ENCODE results near the gene MS4A13.
"Not testable (repeated sequence)": the region's sequence is repeated elsewhere in the genome, so short reads cannot be mapped to it uniquely, and the experiment has no call there.

The MS4A13 gene, protein sequence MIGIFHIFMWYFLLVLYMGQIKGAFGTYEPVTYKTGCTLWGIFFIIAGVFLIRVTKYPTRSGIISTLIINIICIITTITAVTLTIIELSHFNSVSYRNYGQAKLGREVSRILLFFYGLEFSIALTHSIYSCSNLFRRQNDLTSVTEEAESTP

DNA sequence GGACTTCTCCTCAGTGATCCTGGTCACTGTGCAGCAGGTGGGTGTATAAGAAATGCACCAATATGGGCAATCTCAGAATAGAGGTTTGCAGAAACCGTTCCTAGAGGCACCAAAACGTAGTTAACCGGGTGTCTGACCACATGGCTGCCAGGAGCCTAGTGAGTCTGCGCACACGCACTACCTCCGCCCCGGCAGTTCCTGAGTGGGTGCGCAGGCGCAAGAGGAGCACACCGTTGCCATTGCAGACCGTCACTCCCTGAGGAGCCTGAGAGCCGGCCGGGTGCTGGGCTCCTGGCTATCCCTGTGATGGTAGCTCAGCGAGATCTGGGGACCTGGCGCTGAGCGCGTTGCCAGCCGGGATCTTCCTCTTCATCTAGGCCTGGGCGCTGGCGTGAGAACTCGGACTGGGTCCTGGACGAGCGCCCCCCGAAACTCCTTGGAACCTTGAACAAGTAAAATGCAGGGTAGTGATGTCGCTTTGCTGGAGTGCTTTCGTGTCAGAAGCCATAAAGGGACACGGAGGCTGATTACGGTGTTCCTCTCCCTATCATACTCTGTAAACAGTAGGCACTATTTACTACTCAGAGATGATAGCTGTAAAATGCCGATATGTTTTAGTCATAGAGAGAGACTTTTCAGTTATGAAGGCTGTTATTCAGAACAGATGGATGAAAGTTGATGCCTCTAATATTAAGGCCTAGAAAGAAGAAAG is at the start of gene MS4A13:
Gene MS4A13 (plus strand): TSS at position 249 of the 712 bp plus-strand sequence. CDS start 2,692 bp downstream, outside the sequence.
- DNase-seq = no peak

DNA sequence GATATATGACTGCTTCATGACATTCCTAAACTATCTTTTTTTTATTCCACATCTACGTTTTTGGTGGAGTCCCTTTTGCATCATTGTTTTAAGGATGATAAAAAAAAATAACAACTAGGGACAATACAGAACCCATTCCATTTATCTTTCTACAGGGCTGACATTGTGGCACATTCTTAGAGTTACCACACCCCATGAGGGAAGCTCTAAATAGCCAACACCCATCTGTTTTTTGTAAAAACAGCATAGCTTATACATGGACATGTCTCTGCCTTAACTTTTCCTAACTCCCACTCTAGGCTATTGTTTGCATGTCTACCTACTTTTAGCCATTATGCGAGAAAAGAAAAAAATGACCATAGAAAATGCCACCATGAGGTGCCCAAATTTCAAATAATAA is 46.4 kb upstream of the MS4A13 start:
- DNase-seq = no peak

DNA sequence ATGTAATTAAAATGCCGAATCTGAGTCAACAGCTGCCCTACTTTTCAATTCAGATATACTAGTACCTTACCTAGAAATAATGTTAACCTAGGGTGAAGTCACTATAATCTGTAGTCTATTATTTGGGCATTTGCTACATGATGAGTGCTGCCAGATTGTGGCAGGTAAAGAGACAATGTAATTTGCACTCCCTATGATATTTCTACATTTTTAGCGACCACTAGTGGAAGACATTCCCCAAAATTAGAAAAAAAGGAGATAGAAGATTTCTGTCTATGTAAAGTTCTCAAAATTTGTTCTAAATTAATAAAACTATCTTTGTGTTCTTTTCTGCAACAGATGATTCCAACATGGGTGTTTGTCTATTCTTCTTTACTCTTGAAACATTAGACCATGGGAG is 45.5 kb upstream of the MS4A13 start:
- no peak for DNase-seq

DNA sequence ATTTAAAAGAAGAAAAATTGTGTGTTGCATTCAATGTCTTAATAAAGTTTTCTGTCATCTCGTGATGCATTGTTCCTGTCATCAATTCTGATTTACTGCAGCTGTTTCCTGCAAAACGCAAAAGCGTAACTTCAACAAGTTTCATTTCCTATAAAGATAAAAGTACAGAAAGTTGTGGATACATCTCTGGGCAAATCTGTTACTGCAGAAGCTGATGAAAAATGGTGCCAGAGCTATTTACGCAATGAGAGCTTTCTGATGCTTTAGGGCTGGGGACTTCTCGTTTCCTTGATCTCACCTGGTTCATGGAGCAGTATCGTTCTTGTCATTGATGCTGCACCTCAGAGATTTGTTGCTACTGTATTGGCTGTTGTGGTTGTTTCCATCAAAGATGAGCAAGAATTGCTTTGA is 38.2 kb upstream of the MS4A13 start:
- no peak for DNase-seq

DNA sequence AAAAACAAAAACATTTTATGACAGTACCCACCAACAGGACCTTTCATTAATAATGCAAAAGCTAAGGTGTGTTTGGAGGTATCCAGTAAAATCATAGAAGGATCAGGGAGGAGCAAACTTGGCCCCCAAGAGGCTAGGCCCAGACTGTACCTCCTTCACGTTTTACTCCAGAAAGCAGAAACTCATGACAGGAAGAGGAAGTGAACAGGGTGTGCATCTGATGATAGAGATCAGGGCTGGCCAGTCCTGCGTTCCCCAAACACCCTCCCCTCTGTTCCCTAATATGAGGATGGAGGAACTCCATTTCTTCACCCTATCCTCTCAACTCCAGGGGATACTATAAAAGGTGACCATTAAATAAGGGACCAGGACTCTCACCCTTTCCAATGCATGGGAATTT is 32.8 kb upstream of the MS4A13 start:
- DNase-seq = no peak

DNA sequence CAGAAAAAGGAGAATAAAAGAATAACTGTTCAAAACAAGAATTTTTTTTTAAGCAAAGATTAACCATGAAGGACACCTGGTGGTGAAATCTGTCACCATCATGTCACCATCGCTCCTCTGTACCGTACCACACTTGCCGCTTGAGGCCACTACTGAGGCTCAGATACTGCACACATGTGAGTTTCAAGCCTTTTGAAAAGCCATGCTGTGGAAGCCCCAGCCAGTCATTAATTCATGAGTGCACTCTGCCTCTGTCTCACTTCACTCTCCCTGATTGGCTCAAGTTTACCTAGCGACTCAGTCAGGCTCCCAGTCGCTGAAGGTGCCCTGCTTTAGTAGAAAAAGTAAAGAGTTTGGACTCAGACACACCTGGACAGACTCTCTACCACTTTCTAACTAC is 29.2 kb upstream of the MS4A13 start:
- DNase-seq = no peak

DNA sequence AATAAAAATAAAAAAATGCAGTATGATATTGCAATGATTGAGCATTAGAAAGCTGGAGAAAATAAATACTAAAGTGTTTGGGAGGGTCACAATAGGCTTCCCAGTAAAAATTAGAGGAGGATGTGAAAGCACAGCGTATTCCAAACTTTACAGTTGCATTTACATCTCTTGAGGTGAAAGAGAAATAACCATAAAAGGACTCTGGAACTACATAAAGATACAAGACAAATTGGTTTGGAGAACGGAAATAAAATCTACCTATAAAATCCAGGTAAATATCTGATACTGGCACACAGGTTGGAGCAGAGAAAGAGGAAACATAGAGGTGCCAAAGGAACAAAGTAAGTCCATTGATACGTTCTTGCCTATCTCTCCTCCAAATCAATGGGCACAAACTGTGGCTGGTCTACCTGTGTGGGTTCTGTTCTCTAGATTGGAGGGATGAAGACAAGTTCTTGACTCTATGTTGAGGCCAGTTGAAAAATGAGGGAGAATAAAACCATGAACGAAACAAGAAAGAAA is 22.6 kb upstream of the MS4A13 start, which contains the start of gene MS4A12:
Gene MS4A12 (plus strand): TSS at position 291 of the 522 bp plus-strand sequence. CDS start 4,541 bp downstream, outside the sequence.
- no peak for DNase-seq

DNA sequence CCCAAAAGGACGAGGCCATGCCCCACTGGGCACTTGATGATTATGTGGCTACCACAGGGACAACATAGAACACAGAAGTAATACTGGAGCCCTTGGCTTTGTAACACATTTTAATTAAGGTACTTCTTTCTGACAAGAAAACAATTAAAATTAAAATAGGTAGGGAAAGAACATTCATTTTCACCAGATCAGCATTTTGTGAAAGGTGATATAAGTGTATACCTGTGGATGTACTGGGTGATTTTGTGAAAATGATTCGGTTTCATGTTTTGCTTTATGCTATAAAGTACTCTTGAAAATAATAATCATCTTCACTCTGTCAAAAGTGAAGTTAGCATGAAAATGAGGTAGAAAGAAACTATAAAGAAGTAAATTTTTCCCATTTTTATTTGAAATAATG is 21.7 kb upstream of the MS4A13 start:
- no peak for DNase-seq

DNA sequence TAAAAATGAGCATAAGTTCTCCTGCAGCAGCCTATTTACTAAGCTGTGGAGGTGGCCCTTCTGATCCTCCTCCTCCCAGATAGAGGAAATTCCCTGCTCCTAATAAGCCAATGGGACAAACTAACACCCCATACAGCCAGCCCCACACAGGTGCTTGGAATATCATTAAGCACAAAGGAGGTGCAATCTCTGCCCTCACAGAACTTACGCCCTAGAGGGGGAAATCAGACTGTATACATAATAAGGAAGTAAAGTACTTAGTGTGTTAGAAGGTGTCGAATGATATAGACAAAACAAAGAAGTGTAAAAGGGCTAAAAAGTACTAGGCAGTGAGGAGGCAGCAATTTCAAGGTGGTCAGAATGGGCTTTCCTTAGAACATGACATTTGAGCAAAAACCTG is 16.8 kb upstream of the MS4A13 start:
- DNase-seq = no peak

DNA sequence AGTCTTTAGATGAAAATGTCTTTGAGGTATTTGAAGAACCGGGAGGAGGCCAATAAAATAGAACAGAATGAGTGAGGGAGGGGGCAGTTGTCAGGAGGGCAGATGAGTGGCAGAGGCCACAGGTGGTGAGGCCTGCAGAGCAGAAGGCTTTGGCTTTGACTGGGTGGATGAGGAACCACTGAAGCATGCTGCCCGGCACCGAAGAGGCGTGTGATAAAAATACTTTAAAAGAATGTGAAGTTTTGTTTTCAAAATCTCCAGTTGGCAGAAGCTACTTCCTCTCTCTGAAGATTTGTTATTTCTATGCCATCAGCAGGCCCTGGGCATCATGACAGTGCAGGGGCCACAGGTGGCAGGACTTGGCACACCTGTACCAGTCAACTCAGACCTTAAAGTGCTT is 16.3 kb upstream of the MS4A13 start:
- DNase-seq = no peak

DNA sequence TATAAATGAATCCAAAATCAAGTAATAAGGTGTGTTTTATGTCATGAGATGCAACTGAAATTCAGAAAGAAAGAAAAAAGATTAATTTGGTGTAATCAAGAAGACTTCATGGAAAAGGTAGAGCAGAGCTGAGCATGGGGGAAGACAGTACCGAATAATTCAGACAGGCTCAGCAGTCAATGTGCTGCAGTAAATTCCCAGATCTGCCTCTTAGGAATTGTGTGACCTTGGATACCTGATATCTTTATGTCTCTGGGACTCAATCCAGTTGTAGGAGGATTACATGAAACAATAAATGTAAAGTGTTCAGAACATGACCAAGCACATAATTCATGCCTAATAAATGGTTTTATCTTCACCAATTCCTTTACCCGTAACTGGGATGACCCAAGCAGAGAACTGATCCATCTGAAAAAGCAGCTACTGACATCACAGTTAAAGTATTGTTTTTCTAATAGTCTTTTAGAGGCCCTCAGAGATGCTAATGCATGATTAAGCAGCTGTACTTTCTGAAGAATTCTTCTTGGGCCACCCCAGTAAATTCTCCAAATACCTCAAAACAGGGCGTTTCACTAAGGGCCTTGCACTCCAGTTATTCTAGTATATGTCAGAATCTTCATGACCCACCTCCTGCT is 14.8 kb upstream of the MS4A13 start:
- DNase-seq = no peak

DNA sequence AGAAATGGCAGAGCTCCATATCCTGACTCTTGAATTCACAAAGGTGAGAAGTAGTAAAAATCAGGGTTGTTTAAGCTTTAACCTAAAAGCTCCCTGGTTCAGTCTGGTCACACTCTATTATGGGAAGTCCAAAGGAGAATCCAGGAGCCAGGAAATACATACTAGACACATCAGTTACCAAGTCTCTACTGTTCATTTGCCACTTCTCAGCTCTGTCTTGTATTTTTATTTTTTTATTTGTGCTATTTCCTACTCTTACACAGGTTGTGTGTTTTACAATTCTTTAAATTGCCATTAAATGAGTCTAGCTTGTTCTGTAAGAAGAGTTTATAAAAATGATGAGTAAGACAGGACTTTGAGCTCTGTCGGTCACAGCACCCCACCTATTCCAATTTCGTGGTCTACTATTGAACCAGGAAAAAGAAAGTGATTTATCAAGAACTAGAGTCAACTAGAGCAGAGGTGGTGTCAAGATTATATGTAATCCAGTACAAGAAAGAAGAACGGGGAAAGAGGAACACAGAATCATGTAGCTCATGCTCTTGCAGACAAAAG is 12.9 kb upstream of the MS4A13 start:
- DNase-seq = no peak

DNA sequence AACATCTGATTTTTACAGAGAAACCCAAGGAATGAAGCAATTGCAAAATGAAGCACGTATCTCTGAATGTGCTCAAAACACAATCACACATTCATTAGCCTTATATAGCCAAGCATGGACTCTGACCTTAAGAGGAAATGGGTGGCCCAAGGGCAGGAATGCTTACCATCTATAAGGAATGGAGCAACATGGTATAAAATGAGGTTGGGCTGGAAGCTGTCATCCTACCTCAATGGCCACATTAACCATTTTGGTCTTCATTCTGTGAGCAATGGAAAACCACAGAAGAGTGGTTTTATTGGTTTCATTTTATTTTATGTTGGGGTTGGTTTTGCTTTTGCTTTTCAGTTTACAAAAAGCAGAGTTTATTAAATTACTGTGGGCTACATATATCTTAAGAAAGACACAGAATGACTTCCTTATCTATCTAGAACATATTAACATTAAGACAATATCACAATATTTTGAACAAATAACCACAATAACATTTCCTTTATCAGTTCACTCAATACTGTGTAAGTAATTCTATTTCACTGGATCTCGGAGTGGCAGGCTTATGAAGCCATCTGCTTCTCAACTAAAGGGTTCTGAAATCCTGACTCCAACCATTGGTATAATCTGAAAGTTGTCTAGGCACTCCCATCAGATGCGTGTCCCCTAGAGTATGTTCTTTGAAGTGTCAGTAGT is 10.8 kb upstream of the MS4A13 start:
- DNase-seq = no peak

DNA sequence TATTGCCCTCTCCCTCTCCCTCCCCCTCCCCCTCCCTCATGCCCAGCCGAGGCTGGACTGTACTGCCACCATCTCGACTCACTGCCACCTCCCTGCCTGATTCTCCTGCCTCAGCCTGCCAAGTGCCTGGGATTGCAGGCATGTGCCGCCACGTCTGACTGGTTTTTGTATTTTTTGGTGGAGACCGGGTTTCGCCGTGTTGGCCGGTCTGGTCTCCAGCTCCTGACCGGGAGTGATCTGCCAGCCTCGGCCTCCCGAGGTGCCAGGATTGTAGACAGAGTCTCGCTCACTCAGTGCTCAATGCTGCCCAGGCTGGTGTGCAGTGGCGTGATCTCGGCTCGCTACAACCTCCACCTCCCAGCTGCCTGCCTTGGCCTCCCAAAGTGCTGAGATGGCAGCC is 5.6 kb upstream of the MS4A13 start:
- not testable (repeated sequence) for DNase-seq

DNA sequence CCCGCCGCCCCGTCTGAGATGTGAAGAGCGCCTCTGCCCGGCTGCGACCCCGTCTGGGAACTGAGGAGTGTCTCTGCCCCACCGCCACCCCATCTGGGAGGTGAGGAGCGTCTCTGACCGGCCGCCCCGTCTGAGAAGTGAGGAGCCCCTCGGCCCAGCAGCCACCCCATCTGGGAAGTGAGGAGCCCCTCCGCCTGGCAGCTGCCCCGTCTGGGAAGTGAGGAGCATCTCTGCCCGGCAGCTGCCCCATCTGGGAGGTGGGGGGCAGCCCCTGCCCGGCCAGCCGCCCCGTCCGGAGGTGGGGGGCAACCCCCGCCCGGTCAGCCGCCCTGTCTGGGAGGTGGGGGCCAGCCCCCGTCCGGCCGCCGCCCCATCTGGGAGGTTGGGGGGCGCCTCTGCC is 5.0 kb upstream of the MS4A13 start:
- DNase-seq = not testable (repeated sequence)

DNA sequence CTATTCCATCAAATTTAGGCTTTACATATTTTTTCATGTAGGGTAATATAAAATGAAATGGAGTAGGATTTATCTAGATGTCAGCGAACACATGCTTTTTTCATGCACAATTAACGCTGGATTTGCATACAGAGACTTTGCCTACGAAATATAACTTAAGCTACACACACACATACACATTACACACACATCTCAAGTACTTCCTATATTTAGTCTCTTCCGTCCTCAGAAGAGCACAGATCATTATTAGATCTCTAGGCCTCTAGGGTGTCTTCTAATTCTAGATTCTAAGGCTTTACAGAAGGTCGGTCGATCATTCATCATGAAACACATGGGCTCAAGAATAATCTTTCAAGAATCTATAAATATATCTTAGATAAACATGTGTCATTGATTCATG is 3.8 kb upstream of the MS4A13 start:
- DNase-seq = no peak

DNA sequence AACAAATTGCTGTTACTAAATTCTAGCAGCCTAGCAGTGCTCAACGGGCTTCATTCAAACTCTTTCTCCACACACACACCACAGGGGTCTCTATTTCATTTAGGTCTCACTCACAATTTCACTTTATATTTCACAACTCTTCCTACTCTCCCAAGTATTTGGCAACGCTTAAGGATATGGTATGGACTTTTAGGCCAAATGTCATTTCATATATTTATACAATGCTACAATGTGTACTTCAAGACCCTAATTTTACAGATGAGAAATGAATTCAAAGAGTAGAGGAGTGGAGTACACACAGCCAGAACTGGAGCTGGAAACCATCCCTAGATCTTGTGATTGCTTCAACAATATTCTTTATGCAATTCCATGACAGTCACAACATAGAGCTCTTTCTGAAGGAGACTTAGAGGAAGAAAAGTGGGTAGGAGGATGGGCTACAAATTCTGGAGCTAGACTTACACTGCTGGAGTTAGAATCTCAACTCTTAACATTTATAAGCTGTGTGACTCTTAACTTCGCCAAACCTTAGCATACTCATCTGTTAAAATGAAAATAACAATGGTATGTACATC is 2.5 kb upstream of the MS4A13 start:
- no peak for DNase-seq

DNA sequence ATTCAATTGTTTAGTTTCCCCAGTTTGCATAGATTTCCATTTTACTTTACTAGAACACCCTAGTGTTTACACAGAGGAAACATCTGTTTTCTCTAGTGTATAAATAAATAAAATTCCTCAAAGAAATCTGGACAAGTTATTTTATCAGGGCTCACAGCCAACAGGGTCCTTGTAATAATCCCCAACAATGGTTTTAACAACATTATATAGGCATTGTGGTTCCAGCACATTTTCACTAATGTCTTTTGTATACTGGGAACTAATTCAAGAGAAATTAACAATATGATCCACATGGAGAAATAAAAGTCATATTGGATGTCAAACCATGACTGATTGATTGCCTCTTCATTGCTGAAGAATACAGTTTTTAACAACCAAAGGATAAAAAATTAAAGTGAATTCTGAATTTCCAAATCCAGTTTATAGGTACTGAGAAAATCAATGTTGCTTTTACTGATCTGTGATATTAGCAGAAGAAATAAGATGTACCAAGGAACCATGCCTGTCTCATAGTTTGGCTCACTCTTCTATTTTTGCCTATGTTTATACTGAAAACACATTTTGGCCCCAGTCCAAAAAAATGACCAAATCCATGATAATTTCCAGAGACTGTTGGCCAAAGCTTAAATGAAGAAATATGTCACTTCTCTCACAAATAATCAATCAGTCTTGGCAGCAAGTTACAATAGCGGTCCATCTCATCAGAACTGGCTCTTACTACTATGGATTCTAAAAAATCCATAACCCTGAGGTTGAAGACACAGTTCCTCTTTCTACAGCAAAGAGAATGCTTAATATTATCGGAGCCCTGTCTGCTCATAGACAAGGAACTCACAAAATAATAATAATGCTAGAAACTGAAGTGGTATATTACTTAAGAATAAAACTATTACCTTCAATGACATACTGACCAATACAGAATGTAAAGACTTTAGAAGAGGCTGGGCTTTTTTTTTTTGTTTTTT is 1.4 kb upstream of the MS4A13 start:
- no peak for DNase-seq

DNA sequence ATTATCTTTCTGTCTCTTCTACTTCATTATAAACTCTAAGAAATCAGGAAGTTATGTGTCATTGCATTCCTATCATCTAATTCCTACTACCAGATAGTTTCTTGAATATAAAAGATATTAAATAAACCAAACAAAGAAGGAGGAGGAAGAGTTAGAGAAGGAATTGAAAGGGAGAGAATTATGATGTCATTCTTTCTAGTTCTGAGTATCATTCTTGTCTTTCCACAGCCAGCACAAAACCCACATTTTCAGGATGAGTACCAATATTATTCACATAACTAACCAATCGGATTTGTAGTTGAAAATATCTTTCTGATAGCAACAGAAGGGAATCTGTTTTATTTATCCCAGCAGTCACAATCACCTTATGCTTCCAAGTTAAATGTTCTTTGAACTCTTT is 13.3 kb downstream of the MS4A13 start:
- DNase-seq = no peak

DNA sequence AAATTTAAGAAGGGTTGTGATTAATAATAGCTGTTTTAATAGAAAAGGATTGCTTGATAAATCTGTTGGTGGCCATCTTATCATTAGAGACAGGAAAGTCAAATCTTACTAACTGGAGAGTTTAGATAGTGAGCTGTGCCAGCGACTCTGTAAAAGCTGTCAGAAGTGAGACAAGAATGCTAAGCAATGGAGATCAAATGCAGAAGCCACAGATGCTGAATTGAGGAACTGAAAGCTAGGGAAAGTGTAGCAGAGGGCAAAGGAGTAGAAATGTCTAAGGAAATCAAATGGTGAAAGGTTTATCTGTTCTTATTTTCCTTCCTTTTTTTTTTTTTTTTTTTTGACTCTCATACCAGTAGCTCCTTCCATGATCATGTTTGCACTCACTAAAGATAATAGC is 13.7 kb downstream of the MS4A13 start:
- DNase-seq = no peak

DNA sequence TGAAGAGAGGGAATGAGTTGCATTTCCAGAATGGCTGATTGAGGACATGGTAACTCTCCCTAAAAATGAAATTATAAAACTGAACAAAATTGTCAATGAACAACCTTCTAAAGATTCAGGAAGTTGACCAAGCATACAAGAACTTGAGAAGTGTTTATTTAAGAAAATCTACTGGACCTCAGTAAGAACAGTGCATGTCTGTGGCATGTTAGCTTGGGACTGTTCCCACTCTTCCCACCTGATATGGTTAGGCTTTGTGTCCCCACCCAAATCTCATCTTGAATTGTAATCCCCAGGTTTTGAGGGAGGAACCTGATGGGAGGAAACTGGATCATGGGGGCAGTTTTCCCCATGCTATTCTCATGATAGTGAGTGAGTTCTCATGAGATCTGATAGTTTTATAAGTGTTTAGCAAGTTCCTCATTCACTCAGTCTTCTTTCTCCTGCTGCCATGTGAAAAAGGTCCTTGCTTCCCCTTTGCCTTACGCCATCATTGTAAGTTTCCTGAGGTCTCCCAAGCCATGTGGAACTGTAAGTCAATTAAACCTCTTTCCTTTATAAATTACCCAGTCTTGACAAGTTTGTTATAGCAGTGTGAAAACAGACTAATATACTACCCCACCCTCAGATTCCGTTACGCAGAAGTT is 15.4 kb downstream of the MS4A13 start:
- DNase-seq = no peak
